Panc1 (cell line): ENCODE data around the gene ARHGAP25. TPM values are rescaled to one million over a fixed set of nuclear protein-coding genes. Genes with fewer than 3 reads are reported as not detected.

Source experiments
- ATAC-seq: fragments of 200-7000 bp; cut with Tn5 transposase; 2 replicates; pipeline ENCODE4 v1.9.1; 2020; ENCODE audit warnings: mild to moderate bottlenecking, moderate library complexity
- BruUV-seq: library from RNA; stranded (reverse); fragments of 400-500 nt; replicated peaks from 2 replicates; lab custom pipeline; 2021; lab: Mats Ljungman, UMichigan
- CTCF ChIA-PET: fragments of 300-600 bp; sonication (Branson Sonifier 250); formaldehyde crosslinking; loops from one replicate; lab custom pipeline; 2022; ENCODE audit warnings: antibody characterized with exemption; lab: Charles Lee
- POLR2A ChIA-PET: fragments of 300-600 bp; sonication (Branson Sonifier 250); formaldehyde crosslinking; loops from one replicate; lab custom pipeline; 2022; ENCODE audit warnings: antibody characterized with exemption; lab: Charles Lee
- DNase-seq: peaks from one replicate; pipeline ENCODE4 v3.0.0-alpha.2; 2010; ENCODE audit warnings: low read depth, low spot score
- H3K27ac ChIP-seq: 2 replicates; pipeline ENCODE4 v1.5.1; 2011; ENCODE audit warnings: mild to moderate bottlenecking, low read length, inconsistent platforms
- H3K27me3 ChIP-seq: fragments of 200-500 bp; sonication (Bioruptor generic); 2 replicates; pipeline ENCODE4 v1.6.0; 2014; ENCODE audit warnings: low read length, inconsistent platforms; ENCODE audit not compliant: control insufficient read depth, insufficient read depth
- H3K36me3 ChIP-seq: fragments of 200-500 bp; sonication (Bioruptor generic); 2 replicates; pipeline ENCODE4 v1.5.1; 2014; ENCODE audit warnings: inconsistent platforms, mild to moderate bottlenecking, low read length, moderate library complexity; ENCODE audit not compliant: control insufficient read depth, insufficient read depth
- H3K4me1 ChIP-seq: 2 replicates; pipeline ENCODE4 v1.5.1; 2011; ENCODE audit warnings: inconsistent platforms, mild to moderate bottlenecking, low read length, moderate library complexity; ENCODE audit not compliant: control insufficient read depth, insufficient read depth
- H3K4me3 ChIP-seq, 2 experiments: 2 replicates each; pipeline ENCODE4 v1.5.1; 2011 to 2012; ENCODE audit warnings: low read depth in 2 of 2, low read length in 2 of 2, mild to moderate bottlenecking in 2 of 2, inconsistent platforms in 1 of 2, moderate library complexity in 1 of 2
- H3K9me3 ChIP-seq: fragments of 200-500 bp; sonication (Bioruptor generic); 2 replicates; pipeline ENCODE4 v1.5.1; 2014; ENCODE audit warnings: low read depth, mild to moderate bottlenecking, inconsistent platforms, low read length, moderate library complexity; ENCODE audit not compliant: control insufficient read depth, insufficient read depth
- CTCF ChIP-seq: fragments of 450-650 bp; IDR thresholded peaks from 2 replicates; pipeline ENCODE4 v1.5.1; 2017; ENCODE audit warnings: mild to moderate bottlenecking
- POLR2AphosphoS5 ChIP-seq: IDR thresholded peaks from 2 replicates; pipeline ENCODE4 v1.6.1; 2012; ENCODE audit warnings: mild to moderate bottlenecking, low read depth, low read length, moderate library complexity
- SIN3A ChIP-seq: IDR thresholded peaks from 2 replicates; pipeline ENCODE4 v1.6.1; 2012; ENCODE audit warnings: low read depth, mild to moderate bottlenecking, low read length, moderate library complexity, borderline replicate concordance; ENCODE audit not compliant: insufficient read depth
- TCF7L2 ChIP-seq: IDR thresholded peaks from 2 replicates; pipeline ENCODE4 v1.6.1; 2011; ENCODE audit warnings: mild to moderate bottlenecking, low read depth, low read length, inconsistent platforms
- in situ Hi-C: cut with HindIII; loops from 2 replicates; pipeline ENCODE4 v1.10.0; 2016; ENCODE audit warnings: low sequenced_read_pairs, low pct_unique_long_range_greater_than_20kb
- intact Hi-C: fragments of 100-400 bp; cut with micrococcal nuclease; formaldehyde crosslinking; loops from one replicate; pipeline ENCODE4 v1.10.0; 2022; ENCODE audit not compliant: unreplicated experiment
- total RNA-seq: library from RNA; stranded (reverse); gene quantifications from one replicate; pipeline ENCODE4 v1.2.1, GENCODE V29; 2021; ENCODE audit not compliant: unreplicated experiment
- TF ChIP-seq, protein P1 (sequence below), 2 experiments: IDR thresholded peaks; 2 replicates each; pipeline ENCODE4 v1.6.1; 2011 to 2012; ENCODE audit warnings: low read depth in 2 of 2, control low read depth in 1 of 2, low read length in 1 of 2, mild to moderate bottlenecking in 1 of 2, moderate library complexity in 1 of 2; ENCODE audit not compliant: insufficient read depth in 1 of 2

ARHGAP25 gene
- total RNA-seq, 1 experiment from 2014 or later = 0.49 TPM

GRCh38 chr2:68811364-68811763 is 76.8 kb downstream of the ARHGAP25 start:
- H3K4me1 ChIP-seq = no peaks in the 10 kb centered on the region
- no peak overlapping the region for H3K4me3 ChIP-seq
- no peak for TF ChIP-seq CTCF
- no peak for ATAC-seq
- H3K36me3 ChIP-seq = no peaks in the 10 kb centered on the region
- BruUV-seq = no TSS peak
- peaks cover 6% of the 10 kb centered on the region; the same call in 1 of the 2 replicates for H3K27me3 ChIP-seq
- no peaks in the 10 kb centered on the region for H3K9me3 ChIP-seq
- CTCF ChIA-PET = interaction anchor here (1.1 kb wide), 1 partner anchor 96 kb away, joined by 3 read pairs; no protein-coding TSS in a partner anchor
- POLR2A ChIA-PET = no interaction called here
- in situ Hi-C loops = no loop called here
- no peak overlapping the region for H3K27ac ChIP-seq
- no peak for DNase-seq
- intact Hi-C loops = no loop called here

- in situ Hi-C loops = no loop called here
- Histone ChIP-seq H3K27ac (no peak overlapping the region), H3K36me3 (no peaks in the 10 kb centered on the region), H3K4me3 (no peak overlapping the region), H3K4me1 (no peaks in the 10 kb centered on the region), H3K27me3 (peaks cover 6% of the 10 kb centered on the region; the same call in 1 of the 2 replicates), H3K9me3 (no peaks in the 10 kb centered on the region)
- BruUV-seq = no TSS peak
- ChIA-PET POLR2A (no interaction called here), CTCF (no interaction called here)
- intact Hi-C loops = no loop called here
- ATAC-seq (no peak), DNase-seq (no peak)
- no peak for TF ChIP-seq SIN3A
- no peak for TF ChIP-seq CTCF
- TF ChIP-seq POLR2AphosphoS5 = no peak
- TF ChIP-seq, protein P1, sequence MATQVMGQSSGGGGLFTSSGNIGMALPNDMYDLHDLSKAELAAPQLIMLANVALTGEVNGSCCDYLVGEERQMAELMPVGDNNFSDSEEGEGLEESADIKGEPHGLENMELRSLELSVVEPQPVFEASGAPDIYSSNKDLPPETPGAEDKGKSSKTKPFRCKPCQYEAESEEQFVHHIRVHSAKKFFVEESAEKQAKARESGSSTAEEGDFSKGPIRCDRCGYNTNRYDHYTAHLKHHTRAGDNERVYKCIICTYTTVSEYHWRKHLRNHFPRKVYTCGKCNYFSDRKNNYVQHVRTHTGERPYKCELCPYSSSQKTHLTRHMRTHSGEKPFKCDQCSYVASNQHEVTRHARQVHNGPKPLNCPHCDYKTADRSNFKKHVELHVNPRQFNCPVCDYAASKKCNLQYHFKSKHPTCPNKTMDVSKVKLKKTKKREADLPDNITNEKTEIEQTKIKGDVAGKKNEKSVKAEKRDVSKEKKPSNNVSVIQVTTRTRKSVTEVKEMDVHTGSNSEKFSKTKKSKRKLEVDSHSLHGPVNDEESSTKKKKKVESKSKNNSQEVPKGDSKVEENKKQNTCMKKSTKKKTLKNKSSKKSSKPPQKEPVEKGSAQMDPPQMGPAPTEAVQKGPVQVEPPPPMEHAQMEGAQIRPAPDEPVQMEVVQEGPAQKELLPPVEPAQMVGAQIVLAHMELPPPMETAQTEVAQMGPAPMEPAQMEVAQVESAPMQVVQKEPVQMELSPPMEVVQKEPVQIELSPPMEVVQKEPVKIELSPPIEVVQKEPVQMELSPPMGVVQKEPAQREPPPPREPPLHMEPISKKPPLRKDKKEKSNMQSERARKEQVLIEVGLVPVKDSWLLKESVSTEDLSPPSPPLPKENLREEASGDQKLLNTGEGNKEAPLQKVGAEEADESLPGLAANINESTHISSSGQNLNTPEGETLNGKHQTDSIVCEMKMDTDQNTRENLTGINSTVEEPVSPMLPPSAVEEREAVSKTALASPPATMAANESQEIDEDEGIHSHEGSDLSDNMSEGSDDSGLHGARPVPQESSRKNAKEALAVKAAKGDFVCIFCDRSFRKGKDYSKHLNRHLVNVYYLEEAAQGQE (IDR thresholded peaks at IDR 0.05; ENCODE audit: insufficient read depth in 1 of 2, low read depth in 2 of 2, low read length in 1 of 2) = no peak
- no peak for TF ChIP-seq TCF7L2
Observed at GRCh38 chr2:68812251-68812650, 77.6 kb downstream of the ARHGAP25 start.
